ENCODE measurements around the gene TMEM116. TPM values are rescaled to one million over a fixed set of nuclear protein-coding genes. Genes with fewer than 3 reads are reported as not detected.

Gene TMEM116
- total RNA-seq, 1 donor from 2014 or later = 16.7 TPM

DNA sequence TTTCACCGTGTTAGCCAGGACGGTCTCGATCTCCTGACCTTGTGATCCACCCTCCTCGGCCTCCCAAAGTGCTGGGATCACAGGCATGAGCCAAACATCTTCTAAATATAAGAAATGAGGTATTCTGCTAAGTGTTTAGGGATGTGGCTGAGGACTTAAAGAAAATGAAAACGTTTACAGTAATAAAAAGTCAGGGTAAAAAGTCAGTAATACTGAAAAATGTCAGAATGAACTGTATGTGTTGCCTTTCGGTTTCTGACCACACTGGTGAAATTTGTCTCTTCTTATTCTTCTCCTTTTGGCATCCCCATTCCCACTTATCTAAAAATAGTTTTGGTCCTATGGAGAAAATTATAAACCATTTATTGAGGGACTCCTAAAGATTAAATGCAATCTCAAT lies 20.5 kb downstream of the TMEM116 start:
- H3K27ac Mint-ChIP-seq (ENCODE audit: unreplicated experiment) = no peak overlapping the region
- H3K36me3 Mint-ChIP-seq (ENCODE audit: low read depth) = peaks cover 4% of the 10 kb centered on the region
- no peaks in the 10 kb centered on the region for H3K4me1 Mint-ChIP-seq
- TF ChIP-seq, protein P1, sequence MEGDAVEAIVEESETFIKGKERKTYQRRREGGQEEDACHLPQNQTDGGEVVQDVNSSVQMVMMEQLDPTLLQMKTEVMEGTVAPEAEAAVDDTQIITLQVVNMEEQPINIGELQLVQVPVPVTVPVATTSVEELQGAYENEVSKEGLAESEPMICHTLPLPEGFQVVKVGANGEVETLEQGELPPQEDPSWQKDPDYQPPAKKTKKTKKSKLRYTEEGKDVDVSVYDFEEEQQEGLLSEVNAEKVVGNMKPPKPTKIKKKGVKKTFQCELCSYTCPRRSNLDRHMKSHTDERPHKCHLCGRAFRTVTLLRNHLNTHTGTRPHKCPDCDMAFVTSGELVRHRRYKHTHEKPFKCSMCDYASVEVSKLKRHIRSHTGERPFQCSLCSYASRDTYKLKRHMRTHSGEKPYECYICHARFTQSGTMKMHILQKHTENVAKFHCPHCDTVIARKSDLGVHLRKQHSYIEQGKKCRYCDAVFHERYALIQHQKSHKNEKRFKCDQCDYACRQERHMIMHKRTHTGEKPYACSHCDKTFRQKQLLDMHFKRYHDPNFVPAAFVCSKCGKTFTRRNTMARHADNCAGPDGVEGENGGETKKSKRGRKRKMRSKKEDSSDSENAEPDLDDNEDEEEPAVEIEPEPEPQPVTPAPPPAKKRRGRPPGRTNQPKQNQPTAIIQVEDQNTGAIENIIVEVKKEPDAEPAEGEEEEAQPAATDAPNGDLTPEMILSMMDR (conservative IDR thresholded peaks at IDR 0.05) = no peak
- H3K4me3 Mint-ChIP-seq = no peak overlapping the region
- H3K9me3 Mint-ChIP-seq = no peaks in the 10 kb centered on the region
- no peaks in the 10 kb centered on the region for H3K27me3 Mint-ChIP-seq (ENCODE audit: low read depth)
- no peak for DNase-seq (ENCODE audit: low read depth, low spot score)

DNA sequence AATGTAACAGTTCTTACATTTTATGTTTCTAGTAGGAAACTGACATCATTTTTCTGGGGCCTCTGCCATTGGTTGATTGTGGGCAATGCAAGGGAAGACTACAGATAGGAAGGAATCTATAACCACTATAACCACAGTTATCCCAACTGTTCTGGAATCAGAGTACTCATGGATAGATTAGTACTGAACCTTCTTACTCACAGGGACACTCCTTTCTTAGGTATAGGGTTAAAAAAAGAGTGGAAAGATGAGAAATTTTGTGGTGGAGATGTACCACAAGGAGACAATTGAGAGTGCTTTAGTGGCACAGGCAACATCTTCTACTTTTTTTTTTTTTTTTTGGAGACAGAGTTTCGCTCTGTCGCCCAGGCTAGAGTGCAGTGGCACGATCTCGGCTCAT lies 21.0 kb downstream of the TMEM116 start:
- TF ChIP-seq, protein P1 (conservative IDR thresholded peaks at IDR 0.05) = no peak
- Mint-ChIP-seq H3K27ac (ENCODE audit: unreplicated experiment) (no peak overlapping the region), H3K4me1 (no peaks in the 10 kb centered on the region), H3K36me3 (ENCODE audit: low read depth) (peaks cover 4% of the 10 kb centered on the region), H3K27me3 (ENCODE audit: low read depth) (no peaks in the 10 kb centered on the region), H3K9me3 (no peaks in the 10 kb centered on the region), H3K4me3 (no peak overlapping the region)
- DNase-seq (ENCODE audit: low read depth, low spot score) = no peak

DNA sequence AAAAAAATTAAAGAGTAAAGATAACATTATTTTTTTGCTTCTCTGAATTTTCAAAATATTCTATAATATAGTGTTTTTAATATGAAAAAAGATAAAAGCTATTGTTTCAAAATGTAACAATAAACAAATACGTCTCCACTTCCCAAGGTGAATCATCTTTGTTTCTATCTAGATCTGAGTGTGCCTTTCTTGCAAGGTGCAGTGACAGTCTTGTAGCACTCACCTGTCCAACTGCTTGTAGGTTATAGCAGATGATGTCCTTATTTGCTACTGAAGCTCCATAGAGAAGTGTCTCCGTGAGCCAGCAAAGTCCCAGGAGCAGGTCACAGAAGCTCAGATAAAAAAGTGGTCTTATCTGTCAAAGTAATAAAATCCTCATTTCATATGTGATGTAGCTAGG lies 21.4 kb downstream of the TMEM116 start:
- H3K4me3 Mint-ChIP-seq = no peak overlapping the region
- H3K27me3 Mint-ChIP-seq (ENCODE audit: low read depth) = no peaks in the 10 kb centered on the region
- TF ChIP-seq, protein P1 (conservative IDR thresholded peaks at IDR 0.05) = no peak
- H3K36me3 Mint-ChIP-seq (ENCODE audit: low read depth) = peaks cover 4% of the 10 kb centered on the region
- H3K9me3 Mint-ChIP-seq = no peaks in the 10 kb centered on the region
- no peaks in the 10 kb centered on the region for H3K4me1 Mint-ChIP-seq
- no peak overlapping the region for H3K27ac Mint-ChIP-seq (ENCODE audit: unreplicated experiment)
- DNase-seq (ENCODE audit: low read depth, low spot score) = no peak

DNA sequence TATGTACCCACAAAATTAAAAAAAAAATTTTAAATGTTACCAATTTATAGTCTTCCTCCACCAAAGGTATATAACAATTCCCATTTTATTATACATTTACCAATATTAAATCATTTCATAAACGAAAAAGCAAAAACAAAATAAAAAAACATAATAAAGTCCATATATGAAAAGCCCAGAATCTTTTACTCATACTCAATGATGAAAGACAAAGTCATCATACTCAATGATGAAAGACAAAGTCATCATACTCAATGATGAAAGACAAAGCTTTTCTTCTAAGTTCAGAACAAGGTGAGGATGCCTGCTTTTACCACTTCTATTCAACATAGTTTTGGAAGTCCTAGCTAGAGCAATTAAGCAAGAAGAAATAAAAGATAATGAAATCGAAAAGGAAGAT lies 28.1 kb downstream of the TMEM116 start:
- Mint-ChIP-seq H3K27me3 (ENCODE audit: low read depth) (no peaks in the 10 kb centered on the region), H3K4me3 (no peak overlapping the region), H3K9me3 (no peaks in the 10 kb centered on the region), H3K4me1 (no peaks in the 10 kb centered on the region), H3K27ac (ENCODE audit: unreplicated experiment) (no peak overlapping the region), H3K36me3 (ENCODE audit: low read depth) (peaks cover 4% of the 10 kb centered on the region)
- DNase-seq (ENCODE audit: low read depth, low spot score) = no peak
- TF ChIP-seq, protein P1 (conservative IDR thresholded peaks at IDR 0.05) = no peak

DNA sequence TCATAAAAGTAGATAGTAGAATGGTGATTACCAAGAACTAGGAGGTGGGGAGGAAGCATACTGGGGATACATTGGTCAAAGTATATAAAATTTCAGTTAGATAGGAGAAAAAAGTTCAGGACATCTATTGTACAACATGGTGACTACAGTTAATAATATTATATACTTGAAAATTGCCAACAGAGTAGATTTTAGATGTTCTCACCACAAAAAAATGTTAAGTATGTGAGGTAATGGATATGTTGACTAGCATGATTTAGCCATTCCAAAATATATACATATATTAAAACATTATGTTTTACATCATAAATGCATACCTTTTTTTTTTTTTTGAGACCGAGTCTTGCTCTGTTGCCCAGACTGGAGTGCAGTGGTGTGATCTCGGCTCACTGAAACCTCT lies 31.0 kb downstream of the TMEM116 start:
- no peaks in the 10 kb centered on the region for H3K36me3 Mint-ChIP-seq (ENCODE audit: low read depth)
- TF ChIP-seq, protein P1 (conservative IDR thresholded peaks at IDR 0.05) = no peak
- H3K27me3 Mint-ChIP-seq (ENCODE audit: low read depth) = no peaks in the 10 kb centered on the region
- no peaks in the 10 kb centered on the region for H3K4me1 Mint-ChIP-seq
- no peak overlapping the region for H3K4me3 Mint-ChIP-seq
- no peak for DNase-seq (ENCODE audit: low read depth, low spot score)
- H3K9me3 Mint-ChIP-seq = no peaks in the 10 kb centered on the region
- H3K27ac Mint-ChIP-seq (ENCODE audit: unreplicated experiment) = no peak overlapping the region

DNA sequence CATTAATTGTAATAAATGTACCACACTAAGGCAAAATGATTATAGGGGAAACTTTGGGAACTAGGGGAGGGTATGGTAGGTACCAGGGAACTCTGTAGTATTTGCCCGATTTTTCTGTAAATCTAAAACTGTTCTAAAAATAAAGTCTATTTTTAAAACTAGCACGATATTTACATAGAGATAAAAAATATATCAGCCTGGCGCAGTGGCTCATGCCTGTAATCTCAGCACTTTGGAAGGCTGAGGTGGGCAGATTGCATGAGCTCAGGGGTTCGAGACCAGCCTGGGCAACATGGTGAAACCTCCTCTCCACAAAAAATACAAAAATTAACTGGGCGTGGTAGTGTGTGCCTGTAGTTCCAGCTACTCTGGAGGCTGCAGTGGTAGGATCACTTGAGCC lies 32.4 kb downstream of the TMEM116 start:
- H3K36me3 Mint-ChIP-seq (ENCODE audit: low read depth) = no peaks in the 10 kb centered on the region
- H3K4me3 Mint-ChIP-seq = no peak overlapping the region
- TF ChIP-seq, protein P1 (conservative IDR thresholded peaks at IDR 0.05) = no peak
- no peak overlapping the region for H3K27ac Mint-ChIP-seq (ENCODE audit: unreplicated experiment)
- H3K4me1 Mint-ChIP-seq = no peaks in the 10 kb centered on the region
- H3K27me3 Mint-ChIP-seq (ENCODE audit: low read depth) = no peaks in the 10 kb centered on the region
- no peaks in the 10 kb centered on the region for H3K9me3 Mint-ChIP-seq
- no peak for DNase-seq (ENCODE audit: low read depth, low spot score)
